ENCODE results near the gene MCRIP1. TPM values are rescaled to one million over a fixed set of nuclear protein-coding genes. Genes with fewer than 3 reads are reported as not detected.
A peak's percentile ranks its signal among the peaks of the same experiment; 100 is the strongest.

MCRIP1 gene
- total and polyA plus RNA-seq, 2 of the 8 experiments (the other 6 are each of a cell fraction or from before 2014, with no cell fraction given) = 103 to 151 TPM

- TF ChIP-seq CHD7 (IDR thresholded peaks at IDR 0.05; ENCODE audit: insufficient replicate concordance, low read length) = no peak
- TF ChIP-seq MAX (IDR thresholded peaks at IDR 0.05) = no peak
- no peak for TF ChIP-seq SUZ12 (IDR thresholded peaks at IDR 0.05; ENCODE audit: low read length)
- 0 out of 2 replicates have a peak, but pooled peaks have one; percentile 30 for TF ChIP-seq POLR2AphosphoS5 (IDR thresholded peaks at IDR 0.05; ENCODE audit: low read depth, low read length)
These were observed 44.5 kb upstream of the MCRIP1 start (continued) for GRCh38 chr17:81877569-81877968.

Data from H1 (cell line).